Activated CD4-positive, alpha-beta T cell treated with anti-CD3 and anti-CD28 coated beads, Interleukin-2, amount 50 U/mL, for 16 hours (primary cell): Measurements from ENCODE around the gene APBB3.
A peak's percentile ranks its signal among the peaks of the same experiment; 100 is the strongest.

Source experiments
- DNase-seq: peaks from one replicate; pipeline ENCODE4 v3.0.0-alpha.2; 2020

Gene APBB3

DNA sequence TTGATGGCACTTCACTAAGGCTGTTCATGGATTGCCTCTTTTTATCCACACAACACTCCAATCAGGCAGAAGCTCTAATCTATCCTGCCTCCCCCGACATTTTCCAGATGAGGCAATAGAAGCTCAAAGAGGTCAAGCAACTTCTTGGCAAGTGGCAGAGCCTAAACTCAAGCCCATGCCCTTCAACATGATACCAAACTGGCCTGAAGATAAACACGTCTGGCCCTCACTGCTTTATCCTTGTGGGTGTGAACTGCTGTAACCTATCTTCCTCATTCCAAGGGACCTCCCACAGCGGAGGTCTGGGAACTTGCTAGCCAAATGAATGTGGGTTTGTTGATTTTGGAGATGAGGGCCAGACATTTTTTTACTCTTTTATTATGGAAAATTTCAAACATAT is 9.8 kb upstream of the APBB3 start:
- no peak for DNase-seq

DNA sequence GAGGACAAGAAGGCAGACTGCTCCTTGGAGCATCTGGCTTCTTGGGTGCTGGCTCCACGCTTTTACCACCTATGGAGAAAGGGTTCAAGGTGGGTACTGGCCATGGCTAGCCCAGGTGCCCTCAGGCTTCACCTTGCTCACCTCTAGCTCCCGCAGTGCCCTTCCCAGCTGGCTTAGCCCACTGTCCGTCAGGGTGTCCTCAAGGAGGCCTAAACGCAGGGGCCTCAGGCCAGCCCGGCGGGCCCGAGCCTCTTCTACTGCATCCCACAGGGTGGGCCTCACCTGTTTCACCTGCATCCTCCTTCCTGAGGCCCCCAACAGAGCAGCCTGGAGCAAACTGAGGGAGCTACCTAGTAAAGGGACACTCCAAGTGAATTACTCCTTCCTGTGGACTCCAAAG is 9.3 kb upstream of the APBB3 start:
- DNase-seq: no peak

DNA sequence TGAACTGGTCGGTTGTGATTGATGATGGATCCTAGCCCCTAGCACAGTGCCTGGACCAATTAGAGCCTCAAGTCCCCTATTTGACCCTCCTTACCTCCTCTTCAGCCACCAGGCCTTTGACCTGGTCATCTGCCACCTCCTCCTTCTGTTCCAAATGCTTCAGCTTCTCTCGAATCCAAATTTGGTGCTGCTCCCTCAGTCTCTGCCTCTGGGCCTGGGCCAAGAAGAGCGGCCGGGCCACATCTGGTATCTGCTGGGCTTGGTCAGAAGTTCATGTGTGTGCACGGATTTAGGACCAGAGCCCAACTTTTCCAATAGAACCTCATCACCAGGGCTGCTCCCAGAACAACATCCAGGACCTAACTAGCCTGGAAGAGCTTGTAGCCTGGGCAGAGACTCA is 6.7 kb upstream of the APBB3 start:
- DNase-seq: no peak

DNA sequence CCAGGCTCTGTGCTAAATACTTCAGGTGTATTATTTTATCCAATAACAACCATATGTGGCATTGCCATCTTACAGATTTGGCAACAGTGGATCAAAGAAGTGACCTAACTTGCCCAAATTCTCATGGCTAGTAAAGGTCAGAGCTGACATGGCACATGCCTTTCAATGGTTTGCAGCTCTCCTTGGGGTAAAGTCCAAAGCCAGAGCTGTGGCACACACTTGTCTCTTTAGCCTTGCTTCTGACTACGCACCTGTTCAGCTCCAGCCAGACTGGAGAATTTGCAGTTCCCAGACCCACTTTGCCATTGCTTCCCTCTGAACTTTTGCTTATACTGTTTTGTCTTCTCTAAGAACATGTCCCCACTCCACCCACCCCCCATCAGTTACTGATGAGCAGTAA is 6.1 kb upstream of the APBB3 start:
- DNase-seq: no peak

DNA sequence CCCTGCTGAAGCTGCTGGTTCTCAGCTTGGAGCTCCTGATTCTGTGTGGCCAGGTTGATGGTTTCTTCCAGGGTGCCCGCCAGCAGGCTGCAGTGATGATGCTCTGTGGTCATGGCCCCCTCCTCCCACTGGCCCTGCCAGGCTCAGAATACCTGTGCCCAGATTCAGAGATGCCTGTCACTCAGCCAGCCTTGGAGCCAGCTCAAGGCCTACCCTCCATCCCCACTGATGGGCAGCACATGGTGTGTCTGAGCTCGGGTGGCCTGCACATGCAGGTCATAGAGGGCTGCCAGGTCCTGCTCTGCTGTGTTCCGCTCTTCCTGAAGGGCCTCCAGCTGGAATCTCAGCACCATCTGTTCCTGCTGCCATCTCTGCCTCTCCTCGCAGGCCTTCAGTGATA is 5.7 kb upstream of the APBB3 start:
- DNase-seq: no peak

DNA sequence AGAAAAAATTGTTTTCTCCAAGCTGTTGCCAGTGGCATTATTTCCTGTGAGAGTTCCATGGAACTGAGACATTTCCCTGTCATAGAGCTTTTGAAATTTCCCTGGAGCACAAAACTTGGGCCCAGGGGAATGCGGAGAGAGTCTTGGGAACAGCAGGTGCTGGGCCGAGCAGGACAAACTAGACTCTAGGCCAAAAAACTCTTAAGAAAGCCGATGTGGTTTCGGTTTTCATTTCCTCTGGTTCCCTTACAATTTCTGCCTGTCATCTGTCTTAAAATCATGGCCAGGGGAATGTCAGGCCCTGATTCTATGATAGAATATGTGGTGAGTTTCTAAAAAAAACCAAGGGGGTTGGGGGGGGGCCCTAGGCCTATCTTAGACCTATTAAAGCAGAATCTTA is 4.8 kb upstream of the APBB3 start:
- no peak for DNase-seq

DNA sequence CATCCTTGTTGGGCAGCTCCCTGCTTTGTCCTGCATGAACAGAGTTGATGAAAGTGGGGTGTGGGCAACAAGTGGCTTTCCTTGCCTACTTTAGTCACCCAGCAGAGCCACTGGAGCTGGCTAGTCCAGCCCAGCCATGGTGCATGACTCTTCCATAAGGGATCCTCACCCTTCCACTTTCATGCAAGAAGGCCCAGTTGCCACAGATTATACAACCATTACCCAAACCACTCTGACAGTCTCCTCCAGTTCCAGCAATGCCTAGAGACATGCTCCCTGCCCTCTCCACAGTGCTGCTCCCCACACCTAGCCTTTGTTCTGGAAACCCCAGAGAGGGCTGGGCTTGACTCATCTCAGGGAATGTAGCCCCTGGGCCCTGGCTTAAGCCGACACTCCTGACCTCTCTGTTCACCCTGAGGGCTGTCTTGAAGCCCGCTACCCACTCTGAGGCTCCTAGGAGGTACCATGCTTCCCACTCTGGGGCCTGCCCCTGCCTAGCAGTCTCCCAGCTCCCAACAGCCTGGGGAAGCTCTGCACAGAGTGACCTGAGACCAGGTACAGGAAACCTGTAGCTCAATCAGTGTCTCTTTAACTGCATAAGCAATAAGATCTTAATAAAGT is 4.2 kb upstream of the APBB3 start:
- no peak for DNase-seq

DNA sequence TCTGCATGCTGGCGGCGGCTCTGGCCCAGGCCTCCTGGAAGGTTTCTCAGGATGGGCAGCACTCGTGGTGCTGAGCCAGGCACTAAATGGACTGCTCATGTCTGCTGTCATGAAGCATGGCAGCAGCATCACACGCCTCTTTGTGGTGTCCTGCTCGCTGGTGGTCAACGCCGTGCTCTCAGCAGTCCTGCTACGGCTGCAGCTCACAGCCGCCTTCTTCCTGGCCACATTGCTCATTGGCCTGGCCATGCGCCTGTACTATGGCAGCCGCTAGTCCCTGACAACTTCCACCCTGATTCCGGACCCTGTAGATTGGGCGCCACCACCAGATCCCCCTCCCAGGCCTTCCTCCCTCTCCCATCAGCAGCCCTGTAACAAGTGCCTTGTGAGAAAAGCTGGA is 3.5 kb upstream of the APBB3 start:
- no peak for DNase-seq

DNA sequence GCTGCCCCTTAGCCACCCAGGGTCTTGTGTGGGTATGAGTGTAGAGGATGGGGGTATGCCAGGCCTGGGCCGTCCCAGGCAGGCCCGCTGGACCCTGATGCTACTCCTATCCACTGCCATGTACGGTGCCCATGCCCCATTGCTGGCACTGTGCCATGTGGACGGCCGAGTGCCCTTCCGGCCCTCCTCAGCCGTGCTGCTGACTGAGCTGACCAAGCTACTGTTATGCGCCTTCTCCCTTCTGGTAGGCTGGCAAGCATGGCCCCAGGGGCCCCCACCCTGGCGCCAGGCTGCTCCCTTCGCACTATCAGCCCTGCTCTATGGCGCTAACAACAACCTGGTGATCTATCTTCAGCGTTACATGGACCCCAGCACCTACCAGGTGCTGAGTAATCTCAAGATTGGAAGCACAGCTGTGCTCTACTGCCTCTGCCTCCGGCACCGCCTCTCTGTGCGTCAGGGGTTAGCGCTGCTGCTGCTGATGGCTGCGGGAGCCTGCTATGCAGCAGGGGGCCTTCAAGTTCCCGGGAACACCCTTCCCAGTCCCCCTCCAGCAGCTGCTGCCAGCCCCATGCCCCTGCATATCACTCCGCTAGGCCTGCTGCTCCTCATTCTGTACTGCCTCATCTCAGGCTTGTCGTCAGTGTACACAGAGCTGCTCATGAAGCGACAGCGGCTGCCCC is 2.9 kb upstream of the APBB3 start:
- DNase-seq: no peak

DNA sequence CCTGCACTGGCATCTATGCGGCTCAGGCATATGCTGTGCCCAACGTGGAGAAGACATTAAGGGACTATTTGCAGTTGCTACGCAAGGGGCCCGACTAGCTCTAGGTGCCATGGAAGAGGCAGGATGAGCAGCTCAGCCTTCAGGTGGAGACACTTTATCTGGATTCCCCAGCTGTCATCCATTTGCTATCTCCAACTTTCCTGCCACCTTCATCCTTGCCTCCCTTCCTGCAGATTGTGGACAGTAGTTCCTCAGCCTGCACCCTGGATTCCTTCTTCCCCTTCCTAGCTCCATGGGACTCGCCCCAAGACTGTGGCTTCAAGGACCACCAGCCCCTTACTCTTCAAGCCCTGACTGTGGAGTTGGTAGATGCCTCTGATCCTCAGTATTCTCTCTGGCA is 2.3 kb upstream of the APBB3 start:
- no peak for DNase-seq

DNA sequence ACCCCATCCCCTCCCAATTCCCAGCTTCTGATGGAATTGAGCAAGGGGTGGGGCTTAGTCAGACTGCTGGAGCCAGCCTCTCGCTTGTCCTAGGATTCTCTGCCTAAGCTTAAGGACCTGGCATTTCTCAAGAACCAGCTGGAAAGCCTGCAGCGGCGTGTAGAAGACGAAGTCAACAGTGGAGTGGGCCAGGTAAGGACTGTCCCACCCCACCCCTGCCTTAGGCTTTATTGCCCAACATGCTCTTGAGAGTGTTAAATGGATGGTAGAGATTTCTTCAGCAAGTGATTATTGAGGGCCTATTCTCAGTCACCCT is 1.3 kb upstream of the APBB3 start:
- no peak for DNase-seq

DNA sequence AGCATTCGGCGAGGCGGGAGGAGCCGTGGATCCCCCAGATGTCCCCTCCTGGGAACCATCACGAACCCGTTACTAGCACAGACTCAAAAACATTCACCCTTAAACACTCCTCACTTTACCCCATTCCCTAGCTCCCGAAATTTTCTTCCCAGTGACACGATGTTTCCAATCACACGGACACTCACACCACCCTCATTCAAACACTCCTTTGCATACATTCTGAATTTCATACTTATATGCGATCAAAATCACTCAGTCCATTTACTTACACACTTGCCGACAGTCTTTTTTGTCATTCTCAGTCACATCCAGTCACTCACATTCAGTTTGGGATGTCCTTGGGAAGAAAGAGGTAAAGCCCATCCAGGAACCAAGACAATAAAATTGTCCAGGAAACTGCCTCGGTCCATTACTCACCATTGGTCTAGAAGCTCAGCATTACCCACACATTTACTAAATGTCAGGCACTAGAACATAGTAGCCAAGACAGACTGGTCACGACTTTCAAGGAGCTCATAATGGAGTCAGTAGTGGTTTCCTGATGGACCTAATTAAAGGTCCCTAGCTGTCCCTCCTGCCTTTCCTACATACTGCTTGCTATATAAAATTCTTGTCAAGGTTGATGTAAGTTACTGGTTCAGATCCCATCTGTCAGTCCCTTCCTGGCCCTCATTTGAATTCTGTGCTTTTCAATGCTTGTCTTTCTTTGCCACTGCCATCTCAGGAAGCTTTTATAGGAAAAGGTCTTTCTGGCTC is 804 bp upstream of the APBB3 start:
- no peak for DNase-seq

DNA sequence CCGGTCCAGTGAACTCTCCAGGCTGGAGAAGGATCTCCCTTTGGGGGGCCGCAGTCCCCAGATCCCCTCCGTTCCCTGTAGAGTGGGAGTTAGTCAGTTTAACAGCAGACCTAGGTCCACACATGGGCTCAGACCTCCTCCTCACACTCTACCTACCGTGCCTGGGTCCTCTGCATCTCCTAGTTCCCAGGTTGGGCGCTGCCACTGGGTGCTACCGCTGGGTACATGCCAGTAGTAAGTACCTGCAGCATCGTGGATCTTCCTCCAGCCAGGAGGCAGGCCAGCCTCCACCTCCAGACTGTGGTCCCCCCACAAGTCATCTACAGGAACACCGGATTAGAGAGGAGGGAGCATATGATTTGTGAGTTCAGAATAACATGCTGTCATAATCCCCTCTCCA is 802 bp downstream of the APBB3 start:
- DNase-seq: no peak

DNA sequence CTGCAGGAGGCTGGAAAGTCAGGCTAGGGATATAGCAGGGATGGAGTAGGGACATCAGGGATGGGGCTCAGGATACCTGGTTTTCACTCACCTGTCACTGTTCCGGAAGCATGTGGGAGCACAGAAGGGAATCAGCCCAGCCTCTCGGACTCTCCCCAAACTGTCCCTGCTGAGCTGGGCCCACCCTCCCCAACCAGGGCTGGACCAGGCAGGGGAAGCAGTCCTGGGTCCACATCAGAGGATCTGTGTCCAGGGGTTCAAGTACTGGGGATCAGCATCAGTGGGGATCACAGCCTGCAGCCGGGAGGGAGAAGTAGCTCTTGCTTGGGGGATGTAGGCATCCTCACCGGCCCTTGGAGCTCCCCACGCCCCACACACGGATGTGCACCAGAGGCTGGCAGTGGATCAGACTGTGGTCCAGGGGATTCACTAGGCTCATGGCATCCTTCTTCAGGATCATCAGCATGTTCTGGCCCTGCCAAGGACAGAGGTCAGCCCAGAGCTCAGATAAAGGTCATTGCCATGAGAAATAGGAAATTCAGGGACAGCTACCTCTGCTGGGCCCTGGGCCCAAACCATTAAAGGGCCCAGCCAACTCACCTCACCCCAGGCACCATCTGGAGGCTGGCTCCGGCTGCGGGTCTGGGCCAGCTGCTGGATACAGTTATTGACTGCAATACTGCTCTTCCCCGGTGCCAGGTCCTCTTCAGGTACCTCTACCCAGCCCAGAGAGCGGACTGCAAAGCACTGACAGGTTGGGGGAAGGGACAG is 2.5 kb downstream of the APBB3 start:
- DNase-seq: no peak

DNA sequence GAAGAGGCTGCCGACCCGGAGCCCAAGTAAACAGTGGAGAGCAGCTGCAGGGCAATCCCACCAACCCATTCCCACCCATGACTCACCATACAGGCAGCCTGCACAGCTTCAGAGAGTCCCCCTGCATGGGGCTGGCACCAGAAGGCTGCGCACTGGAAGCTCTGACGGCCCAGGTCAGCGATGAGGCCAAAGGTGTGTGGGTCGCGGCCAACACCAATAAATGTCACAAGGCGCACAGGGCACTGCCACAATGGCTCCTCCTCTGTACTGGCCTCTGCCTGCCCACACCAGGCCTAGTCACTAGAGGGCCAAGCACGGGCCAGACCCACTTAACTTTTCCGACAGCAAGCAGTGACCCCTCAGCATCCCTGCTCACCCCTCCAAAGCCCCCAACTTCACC is 4.2 kb downstream of the APBB3 start:
- DNase-seq: no peak

DNA sequence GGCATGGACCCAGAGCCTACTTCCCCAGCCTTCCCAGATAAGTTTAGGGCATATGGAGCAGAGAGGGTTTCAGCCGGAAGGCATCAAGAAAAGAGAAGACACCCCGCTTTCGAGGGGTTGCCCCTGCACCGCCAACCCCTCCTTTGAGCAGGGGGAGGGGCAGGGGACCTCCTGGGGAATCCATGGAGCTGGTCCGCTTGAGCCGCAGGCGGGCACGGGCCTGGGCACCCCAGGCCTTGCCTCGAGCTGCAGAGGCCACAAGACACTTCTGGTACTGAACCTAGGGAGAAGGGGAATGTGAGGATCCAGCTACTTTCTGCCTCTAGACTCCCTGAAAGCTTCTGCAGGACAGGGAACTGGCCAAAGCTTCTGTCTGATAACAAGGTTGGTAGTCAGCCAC is 5.9 kb downstream of the APBB3 start:
- no peak for DNase-seq

DNA sequence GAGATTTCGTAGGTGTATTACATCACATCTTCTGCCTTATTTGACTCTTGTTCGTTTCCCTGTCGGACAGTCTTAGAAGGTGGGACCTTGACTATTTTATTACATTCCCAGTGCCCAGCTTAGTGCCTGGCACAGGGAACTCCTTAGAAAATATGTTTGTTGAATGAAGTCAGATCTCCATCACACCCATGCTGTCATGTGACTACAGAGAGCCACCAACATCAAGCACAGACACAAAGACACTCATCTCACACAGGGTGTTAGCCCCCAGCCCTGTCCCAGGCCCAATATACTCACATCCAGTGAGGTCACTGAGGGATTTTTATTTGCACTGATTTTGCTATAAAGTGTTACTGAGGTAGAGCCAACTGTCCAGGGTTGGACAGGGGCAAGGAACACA is 6.4 kb downstream of the APBB3 start:
- no peak for DNase-seq

DNA sequence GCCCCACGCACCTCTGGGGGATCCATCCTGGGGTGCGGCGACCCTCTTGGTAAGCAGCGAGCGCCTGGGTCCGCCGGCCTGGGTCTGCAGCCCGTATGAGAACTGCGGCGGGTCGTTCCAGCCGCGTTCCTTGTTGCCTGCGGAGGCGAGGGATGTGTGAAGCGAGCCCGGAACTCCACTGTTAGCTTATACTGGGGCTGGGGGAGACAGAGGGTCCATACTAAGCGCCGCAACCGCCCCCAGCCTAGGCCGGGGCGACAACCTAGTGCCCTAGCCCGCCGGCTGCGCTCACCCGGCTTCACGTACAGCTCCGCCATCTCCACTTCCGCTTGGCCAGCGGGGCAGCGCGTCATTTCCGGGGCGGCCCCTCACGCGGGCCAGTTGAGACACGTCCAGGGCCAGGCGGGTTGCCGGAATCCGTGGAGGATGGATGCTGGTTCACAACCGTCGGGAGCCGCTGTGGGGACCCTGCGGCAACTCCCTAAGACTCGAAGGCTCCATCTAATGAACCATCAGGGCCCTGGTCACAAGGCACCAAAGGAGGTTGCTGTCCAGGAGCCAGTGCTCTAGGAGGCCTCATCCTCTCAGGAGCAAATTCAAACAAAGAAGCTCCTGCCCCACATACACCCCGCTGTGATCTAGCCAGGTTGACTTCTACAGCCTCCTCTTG is 7.1 kb downstream of the APBB3 start, which contains the start of gene SRA1:
SRA1 (minus strand) TSS at position 338 of the 670 bp plus-strand sequence; CDS start at position 317, 21 bp downstream.
- DNase-seq: peak; percentile 93

DNA sequence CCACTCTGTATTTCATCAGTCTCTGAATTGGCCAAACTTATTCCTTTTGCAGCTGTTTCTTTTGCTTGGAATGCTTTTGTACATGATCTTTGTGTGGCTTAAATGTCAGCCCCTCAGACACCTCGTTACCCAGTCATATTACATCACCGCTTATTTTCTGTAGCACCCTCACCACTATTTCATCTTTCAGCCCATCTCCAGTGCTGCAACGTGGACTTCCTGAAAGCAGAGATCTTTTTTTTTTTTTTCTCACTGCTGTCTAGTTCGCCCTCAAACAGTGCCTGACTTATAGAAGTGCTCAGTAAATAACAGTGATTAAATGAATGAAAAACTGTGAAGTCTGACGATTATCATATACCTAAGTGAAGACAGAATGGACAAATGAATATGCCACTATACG is 8.0 kb downstream of the APBB3 start:
- DNase-seq: no peak

DNA sequence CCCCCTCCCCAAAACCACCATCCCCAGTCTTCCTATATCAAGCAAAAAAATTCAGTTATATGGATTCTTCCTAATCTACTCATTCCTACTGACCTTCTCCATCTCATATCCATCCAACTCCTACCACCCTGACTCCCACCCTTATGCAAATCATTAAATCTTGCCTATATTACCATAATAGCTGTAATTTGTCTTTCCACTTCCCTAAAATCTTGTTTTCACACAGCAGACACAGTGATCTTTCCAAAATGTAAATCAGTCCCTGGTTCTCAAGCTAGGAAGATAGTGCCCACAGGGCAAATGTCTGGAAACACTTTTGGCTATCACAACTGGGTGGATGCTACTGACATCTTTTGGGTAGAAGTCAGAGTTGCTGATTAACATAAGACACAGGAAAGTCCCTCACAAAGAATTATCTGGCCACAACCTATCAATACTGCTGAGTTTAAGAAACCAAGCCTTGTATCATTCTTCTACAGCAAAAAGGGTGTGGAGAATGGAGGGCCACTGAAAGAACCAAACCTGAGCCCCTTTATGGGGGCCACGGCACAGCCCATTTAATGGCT is 8.6 kb downstream of the APBB3 start:
- DNase-seq: no peak

DNA sequence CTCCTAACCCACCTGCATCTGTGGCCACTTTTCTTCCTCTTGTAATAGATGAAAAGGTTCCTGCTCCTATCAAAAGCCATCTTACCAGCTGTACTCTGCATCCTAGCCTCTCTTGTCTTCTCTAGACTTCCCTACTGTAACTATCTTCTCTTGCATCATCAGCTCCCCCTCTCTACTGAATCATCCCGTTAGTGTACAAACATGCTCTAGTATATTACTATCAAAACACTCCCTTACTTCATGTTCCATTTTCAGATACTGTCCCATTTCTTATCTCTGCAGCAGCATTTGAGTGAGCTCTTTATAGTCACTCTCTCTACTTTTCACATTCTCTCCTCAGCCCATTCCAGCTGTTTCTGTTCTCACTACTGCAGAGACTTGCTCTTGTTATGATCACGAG is 9.9 kb downstream of the APBB3 start:
- DNase-seq: no peak

DNA sequence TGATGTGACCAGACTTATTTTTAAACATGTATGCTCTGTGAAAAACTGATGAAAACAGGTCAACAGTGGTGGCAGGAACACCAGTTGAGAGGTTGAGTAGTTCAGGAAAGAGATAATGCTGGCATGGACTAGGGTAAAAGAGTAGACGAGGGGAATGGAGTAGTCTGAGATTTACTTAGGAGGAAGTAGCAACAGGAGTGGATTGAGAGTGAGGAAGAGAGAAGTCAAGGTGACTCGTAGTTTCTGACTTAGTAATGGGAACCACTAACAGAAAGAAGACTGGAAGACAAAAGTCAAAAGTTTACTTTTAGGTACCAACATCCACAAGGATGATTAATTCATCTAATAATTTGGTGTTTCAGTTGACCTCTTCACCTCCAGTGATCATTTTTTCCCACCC is 10.7 kb downstream of the APBB3 start:
- peak; percentile 57 for DNase-seq

DNA sequence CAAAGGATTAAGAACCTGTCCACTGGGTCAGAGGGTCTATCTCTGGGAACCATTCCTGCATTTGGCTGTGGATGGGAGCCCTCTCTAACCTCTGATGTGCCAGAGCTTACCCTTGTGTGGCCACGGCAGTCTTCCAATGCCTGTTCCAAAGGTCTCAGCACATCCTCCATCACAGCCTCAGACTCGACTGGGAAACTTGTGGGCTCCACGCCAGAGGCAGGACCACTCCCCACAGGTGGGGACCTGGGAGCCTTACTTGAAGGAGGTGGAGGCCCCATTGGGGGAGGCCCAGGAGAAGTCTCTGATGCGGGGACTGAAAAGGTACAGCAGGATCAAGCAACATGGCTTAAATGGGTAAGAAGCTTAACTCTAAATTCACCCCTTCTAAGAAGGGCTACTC is 12.5 kb downstream of the APBB3 start:
- DNase-seq: no peak
